ENCODE data around the gene MOCS3.

MOCS3 gene

GRCh38 chr20:50980071-50980681, 21.6 kb downstream of the MOCS3 start:
- no peak for DNase-seq
- intact Hi-C loops (cut with DNase I): loop anchor here (10.0 kb wide), 2 partner anchors 615 to 1105 kb away; no protein-coding TSS in a partner anchor

- DNase-seq: peak in 7 of 10 donors; percentile 42 to 89 (median 61)
- intact Hi-C loops (cut with DNase I): loop anchor here (10.0 kb wide), 2 partner anchors 614 to 1104 kb away; no protein-coding TSS in a partner anchor
Observed at GRCh38 chr20:50980851-50981713, 22.5 kb downstream of the MOCS3 start.

GRCh38 chr20:50981714-50982048, 23.1 kb downstream of the MOCS3 start:
- no peak for DNase-seq
- intact Hi-C loops (cut with DNase I): loop anchor here (10.0 kb wide), 2 partner anchors 613 to 1103 kb away; no protein-coding TSS in a partner anchor

GRCh38 chr20:50982363-50982762, 23.7 kb downstream of the MOCS3 start:
- intact Hi-C loops (cut with DNase I): loop anchor here (10.0 kb wide), 2 partner anchors 612 to 1102 kb away; no protein-coding TSS in a partner anchor
- no peak for DNase-seq

GRCh38 chr20:50983321-50983720, 24.7 kb downstream of the MOCS3 start:
- intact Hi-C loops (cut with DNase I): loop anchor here (10.0 kb wide), 2 partner anchors 611 to 1101 kb away; no protein-coding TSS in a partner anchor
- no peak for DNase-seq

GRCh38 chr20:50987493-50988210, 29.0 kb downstream of the MOCS3 start:
- intact Hi-C loops (cut with DNase I): loop anchor here (1.0 to 10.0 kb wide), 3 partner anchors 319 to 1097 kb away; no protein-coding TSS in a partner anchor
- peak in 7 of 10 donors; percentile 28 to 90 (median 57) for DNase-seq

GRCh38 chr20:50991076-50991475, 32.5 kb downstream of the MOCS3 start:
- intact Hi-C loops (cut with DNase I): no loop called here
- no peak for DNase-seq

- DNase-seq: no peak
- intact Hi-C loops (cut with DNase I): no loop called here
Observed at GRCh38 chr20:50992336-50992732, 33.7 kb downstream of the MOCS3 start.

GRCh38 chr20:50992733-50993457, 34.3 kb downstream of the MOCS3 start:
- peak in 1 of 10 donors; percentile 18 for DNase-seq
- intact Hi-C loops (cut with DNase I): no loop called here

- intact Hi-C loops (cut with DNase I): no loop called here
- no peak for DNase-seq
Observed at GRCh38 chr20:50993876-50994275, 35.3 kb downstream of the MOCS3 start.

- no peak for DNase-seq
- intact Hi-C loops (cut with DNase I): no loop called here
Observed at GRCh38 chr20:50995506-50995905, 36.9 kb downstream of the MOCS3 start.

- intact Hi-C loops (cut with DNase I): no loop called here
- no peak for DNase-seq
Observed at GRCh38 chr20:50996901-50997865, 38.6 kb downstream of the MOCS3 start.

- no peak for DNase-seq
- intact Hi-C loops (cut with DNase I): no loop called here
Observed at GRCh38 chr20:50999355-50999754, 40.7 kb downstream of the MOCS3 start.

GRCh38 chr20:51001430-51002265, 43.0 kb downstream of the MOCS3 start:
- peak in 1 of 10 donors; percentile 37 for DNase-seq
- intact Hi-C loops (cut with DNase I): no loop called here

GRCh38 chr20:51002633-51003032, 44.0 kb downstream of the MOCS3 start:
- DNase-seq: peak in 1 of 10 donors; percentile 51
- intact Hi-C loops (cut with DNase I): no loop called here

GRCh38 chr20:51003753-51004152, 45.1 kb downstream of the MOCS3 start:
- intact Hi-C loops (cut with DNase I): no loop called here
- peak in 2 of 10 donors; percentile 77 to 88 for DNase-seq

- intact Hi-C loops (cut with DNase I): no loop called here
- peak in 2 of 10 donors; percentile 72 to 75 for DNase-seq
Observed at GRCh38 chr20:51004305-51004727, 45.7 kb downstream of the MOCS3 start.

- intact Hi-C loops (cut with DNase I): no loop called here
- DNase-seq: peak in 1 of 10 donors; percentile 71
Observed at GRCh38 chr20:51004781-51005180, 46.2 kb downstream of the MOCS3 start.

Data from posterior cingulate gyrus (tissue), 11 donors.